CD1c-positive myeloid dendritic cell (primary cell): ENCODE results near the gene CASKIN1.
"Not testable (repeated sequence)": the region's sequence is repeated elsewhere in the genome, so short reads cannot be mapped to it uniquely, and the experiment has no call there.

ENCODE experiments used
- DNase-seq: peaks from one replicate; pipeline ENCODE4 v3.0.0-alpha.2; 2016; ENCODE audit errors: extremely low spot score

The CASKIN1 gene, protein sequence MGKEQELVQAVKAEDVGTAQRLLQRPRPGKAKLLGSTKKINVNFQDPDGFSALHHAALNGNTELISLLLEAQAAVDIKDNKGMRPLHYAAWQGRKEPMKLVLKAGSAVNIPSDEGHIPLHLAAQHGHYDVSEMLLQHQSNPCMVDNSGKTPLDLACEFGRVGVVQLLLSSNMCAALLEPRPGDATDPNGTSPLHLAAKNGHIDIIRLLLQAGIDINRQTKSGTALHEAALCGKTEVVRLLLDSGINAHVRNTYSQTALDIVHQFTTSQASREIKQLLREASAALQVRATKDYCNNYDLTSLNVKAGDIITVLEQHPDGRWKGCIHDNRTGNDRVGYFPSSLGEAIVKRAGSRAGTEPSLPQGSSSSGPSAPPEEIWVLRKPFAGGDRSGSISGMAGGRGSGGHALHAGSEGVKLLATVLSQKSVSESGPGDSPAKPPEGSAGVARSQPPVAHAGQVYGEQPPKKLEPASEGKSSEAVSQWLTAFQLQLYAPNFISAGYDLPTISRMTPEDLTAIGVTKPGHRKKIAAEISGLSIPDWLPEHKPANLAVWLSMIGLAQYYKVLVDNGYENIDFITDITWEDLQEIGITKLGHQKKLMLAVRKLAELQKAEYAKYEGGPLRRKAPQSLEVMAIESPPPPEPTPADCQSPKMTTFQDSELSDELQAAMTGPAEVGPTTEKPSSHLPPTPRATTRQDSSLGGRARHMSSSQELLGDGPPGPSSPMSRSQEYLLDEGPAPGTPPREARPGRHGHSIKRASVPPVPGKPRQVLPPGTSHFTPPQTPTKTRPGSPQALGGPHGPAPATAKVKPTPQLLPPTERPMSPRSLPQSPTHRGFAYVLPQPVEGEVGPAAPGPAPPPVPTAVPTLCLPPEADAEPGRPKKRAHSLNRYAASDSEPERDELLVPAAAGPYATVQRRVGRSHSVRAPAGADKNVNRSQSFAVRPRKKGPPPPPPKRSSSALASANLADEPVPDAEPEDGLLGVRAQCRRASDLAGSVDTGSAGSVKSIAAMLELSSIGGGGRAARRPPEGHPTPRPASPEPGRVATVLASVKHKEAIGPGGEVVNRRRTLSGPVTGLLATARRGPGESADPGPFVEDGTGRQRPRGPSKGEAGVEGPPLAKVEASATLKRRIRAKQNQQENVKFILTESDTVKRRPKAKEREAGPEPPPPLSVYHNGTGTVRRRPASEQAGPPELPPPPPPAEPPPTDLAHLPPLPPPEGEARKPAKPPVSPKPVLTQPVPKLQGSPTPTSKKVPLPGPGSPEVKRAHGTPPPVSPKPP (N-terminal part only)

DNA sequence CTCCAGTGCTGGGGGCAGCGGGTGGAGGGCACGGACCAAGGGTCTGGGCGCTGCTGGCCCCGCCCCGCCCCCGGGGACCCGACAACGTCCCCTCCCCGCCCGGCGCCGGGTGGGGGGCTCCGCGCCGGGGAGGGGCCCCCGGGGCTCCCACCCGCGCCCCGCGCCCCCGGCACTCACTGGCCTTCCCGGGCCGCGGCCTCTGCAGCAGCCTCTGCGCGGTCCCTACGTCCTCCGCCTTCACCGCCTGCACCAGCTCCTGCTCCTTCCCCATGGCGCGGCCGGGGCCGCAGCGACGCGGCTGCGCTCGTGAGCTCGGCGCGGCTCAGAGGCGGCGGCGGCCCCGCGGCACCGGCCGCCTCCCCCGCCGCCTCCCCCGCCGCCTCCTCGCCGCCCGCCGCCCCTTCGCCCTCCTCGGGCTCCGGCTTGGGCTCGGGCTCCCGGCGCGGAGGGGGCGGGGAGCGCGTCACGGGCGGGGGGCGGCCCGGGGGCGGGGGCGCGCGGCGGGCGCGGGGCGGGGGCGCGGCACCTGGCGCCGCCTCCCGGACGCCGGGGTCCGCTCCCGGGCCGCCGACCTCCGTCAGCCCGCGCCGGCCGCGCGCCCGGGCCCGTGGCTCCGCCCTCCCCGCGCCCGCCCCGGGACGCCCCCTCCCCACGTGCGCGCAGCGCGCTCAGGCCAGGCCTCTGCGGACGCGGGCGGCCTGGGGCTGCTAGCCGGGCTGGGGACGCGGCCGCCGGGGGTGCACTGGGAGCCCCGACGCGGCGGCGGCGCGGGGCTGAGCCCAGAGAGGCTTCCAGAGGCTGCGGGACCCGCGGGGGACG, at the start of gene CASKIN1:
TSS of gene CASKIN1 (minus strand) at position 444 of the 819 bp plus-strand sequence. CDS start at position 271, 173 bp downstream.
- peak; percentile 58 for DNase-seq

DNA sequence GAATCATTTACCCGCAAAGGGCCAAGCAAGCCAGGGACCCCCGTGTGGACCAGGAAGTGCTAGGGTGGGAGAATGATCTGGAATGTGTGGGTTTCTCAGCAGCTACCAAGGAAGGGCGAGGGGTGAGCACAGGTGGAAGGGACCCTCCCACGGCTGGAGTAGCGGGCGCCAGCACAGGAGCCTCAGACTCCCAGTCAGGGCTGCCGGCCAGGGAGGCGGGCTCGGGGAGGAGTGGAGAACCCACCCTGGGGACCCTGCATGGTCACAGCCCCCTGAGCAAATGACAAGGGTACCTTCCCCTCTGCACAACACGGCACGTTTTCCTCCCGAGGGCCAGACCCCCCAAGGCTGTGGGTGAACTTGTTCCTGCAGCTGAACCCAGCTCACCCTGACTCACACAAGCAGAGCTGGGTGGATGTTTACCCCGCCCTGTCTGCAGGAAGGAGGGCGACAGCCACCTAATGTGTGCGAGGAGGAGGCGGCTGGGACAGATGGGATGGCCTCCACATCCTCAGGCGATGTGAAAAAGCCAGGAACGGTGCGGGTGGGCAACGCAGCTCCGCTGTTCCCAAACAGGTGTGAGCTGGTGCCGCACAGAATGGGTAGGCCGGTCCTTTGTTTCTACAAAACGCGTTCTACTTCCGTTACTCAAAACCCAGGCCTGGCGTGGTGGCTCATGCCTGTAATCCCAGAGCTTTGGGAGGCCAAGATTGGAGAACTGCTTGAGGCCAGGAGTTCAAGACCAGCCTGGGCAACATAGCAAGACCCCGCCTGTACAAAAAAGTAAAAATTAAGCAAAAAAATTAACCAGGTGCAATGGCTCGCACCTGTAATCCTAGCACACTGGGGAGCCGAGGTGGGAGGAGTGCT, 48.8 kb upstream of the CASKIN1 start:
- no peak for DNase-seq

DNA sequence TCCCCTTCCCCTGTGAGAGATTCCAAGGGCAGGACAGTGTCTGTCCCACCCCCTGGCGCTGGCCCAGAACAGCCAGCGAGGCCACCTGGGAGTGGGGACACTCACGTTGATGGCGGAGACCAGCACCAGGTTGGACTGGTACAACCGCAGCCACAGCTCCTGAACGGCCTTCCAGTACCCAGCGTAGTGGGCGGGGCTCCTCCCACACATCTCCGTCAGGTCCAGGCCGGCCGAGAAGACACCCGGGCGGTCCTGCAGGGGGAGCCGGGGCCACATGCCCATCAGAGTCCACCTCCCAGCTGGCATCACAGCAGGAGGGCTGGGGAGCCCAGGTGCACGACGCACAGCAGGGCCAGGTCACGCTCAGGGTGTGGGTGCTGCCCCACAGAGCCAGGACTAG, 47.9 kb upstream of the CASKIN1 start:
- DNase-seq = no peak

DNA sequence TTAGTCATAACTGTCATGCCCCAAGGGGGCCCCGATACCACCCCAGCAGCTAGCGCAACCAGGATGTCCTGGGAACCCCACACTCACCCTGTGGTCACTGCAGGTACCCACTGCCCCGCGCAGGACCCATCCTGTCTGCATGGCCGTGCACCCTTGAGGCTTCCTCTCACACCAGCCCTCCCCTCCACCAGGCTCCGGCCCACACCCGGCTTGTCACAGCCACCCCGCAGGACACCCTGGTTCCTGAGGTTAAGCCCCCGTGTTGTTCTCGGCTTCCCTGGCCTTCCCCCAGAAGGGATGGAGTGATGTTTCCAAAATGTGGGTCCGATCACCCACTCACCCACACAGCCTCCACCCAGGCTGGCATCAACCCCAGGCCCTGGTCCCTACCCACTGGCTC, 47.4 kb upstream of the CASKIN1 start:
- DNase-seq = no peak

DNA sequence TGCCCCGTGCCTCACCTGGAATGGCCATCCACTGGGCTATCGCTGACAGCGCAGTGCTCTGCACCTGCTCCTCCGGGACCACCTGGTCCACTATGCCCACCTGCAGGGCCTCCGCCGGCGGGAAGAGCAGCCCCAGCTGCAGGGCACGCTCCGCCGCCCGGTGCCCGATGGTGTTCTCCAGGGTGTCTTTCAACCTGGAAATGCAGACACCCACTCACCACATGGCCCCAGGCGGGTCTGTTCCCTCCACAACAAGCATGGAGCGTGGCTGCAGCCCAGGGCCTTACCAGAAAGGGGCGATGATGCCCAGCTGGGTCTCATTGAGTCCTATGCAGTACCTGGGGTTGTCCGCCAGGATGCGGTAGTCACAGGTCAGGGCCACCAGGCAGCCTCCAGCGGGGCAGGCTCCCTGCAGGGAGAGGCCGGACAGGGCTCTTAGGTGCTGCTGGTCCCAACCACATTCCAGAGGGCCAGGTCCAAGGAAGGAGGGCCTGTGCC, 46.7 kb upstream of the CASKIN1 start:
- DNase-seq = no peak

DNA sequence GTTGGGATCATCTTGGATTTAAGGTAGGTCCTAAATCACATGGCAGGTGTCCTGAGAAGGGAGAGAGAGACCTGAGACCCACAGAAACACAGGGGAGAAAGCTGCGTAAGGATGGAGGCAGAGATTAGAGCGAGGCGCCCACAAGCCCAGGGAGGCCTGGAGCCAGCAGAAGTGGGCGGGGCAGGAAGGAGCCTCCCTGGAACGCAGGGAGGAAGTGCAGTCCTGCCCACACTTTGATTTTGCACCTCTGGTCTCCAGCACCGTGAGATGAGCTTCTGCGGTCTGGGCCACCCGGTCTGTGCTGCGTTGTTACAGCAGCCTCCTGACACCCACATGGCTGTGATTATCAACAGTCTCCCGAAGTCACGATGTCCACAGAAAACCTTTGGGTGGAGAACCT, 46.2 kb upstream of the CASKIN1 start:
- peak; percentile 43 for DNase-seq

DNA sequence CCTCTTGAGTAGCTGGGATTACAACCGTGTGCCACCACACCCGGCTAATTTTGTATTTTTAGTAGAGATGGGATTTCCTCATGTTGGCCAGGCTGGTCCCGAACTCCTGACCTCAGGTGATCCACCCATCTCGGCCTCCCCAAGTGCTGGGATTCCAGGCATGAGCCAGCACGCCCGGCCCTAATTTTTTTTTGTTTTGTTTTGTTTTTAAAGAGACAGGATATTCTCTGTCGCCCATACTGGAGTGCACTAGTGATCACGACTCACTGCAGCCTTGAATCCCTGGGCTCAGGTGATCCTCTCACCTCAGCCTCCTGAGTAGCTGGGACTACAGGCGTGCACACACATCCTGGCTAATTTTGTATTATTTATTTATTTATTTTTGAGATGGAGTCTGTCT, 43.9 kb upstream of the CASKIN1 start:
- not testable (repeated sequence) for DNase-seq

DNA sequence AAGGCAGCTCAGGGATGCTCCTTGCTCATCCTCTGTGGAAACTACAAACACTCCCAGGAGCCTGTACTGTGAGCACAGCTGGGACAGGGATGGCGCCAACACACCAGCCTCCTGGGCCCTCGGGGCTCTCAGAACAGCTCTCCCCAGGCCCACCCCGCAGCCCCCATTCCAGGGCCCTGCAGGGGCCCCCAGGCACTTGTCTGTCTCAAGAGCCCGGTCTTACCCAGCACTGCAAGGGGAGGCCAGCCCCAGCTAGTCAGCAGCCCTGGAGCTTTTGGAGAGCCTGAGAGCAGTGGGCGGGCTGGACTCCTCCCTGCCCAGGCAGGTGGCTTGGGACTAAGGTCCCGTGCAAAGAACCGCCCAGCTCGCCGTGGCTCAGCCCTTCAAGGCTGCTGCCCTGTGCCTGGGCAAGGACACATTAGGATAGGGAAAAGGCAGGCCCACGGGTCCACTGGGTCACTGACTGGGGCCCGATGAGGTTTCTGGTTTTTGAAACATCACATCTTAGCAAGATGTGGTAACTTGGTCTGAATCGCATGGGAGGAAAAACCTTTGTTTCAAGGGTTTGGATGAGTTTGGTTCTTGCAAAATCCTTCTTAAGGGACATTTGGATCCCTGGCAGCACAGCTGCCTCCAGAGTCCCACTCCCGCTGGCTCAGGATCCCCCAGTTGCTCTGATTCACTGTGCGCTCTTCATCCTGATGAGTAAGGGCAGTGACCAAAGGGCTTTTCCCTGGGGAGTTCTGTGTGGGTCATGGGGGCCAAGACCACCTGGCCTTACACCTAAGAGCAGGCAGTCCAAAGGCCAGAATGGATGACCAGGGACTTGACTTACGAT, 42.7 kb upstream of the CASKIN1 start:
- no peak for DNase-seq

DNA sequence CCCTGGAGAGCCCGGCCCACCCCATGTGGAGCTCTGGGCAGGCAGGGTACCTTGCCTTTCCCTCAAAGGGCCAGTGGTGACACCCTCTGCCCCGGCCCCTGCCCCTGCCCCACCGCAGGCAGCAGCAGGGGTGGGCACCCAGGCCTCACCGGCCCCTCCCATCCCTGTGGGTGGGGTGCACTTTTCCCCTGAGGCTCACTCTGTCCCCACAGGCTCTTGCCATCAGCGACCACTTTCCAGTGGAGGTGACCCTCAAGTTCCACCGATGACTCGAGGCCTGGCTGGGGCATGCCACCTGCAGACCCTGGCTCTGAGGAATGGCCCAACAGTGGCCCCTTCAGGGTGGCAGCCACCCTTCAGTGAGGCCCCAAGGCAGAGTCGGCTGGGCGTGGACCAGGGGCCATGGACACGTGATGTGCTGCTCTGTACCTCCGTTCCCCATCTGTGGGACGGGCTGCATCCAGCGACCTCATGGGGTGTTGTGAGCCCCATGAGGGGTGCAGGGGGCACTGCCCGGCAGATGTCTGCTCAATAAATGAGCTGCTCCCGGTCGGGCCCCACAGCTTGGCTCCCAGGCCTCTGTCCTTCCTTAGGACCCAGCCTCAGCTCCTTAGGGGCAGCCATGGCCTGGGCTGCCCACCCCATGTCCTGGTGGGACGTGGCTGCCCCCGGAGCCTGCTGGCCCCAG, 41.9 kb upstream of the CASKIN1 start:
- DNase-seq = no peak

DNA sequence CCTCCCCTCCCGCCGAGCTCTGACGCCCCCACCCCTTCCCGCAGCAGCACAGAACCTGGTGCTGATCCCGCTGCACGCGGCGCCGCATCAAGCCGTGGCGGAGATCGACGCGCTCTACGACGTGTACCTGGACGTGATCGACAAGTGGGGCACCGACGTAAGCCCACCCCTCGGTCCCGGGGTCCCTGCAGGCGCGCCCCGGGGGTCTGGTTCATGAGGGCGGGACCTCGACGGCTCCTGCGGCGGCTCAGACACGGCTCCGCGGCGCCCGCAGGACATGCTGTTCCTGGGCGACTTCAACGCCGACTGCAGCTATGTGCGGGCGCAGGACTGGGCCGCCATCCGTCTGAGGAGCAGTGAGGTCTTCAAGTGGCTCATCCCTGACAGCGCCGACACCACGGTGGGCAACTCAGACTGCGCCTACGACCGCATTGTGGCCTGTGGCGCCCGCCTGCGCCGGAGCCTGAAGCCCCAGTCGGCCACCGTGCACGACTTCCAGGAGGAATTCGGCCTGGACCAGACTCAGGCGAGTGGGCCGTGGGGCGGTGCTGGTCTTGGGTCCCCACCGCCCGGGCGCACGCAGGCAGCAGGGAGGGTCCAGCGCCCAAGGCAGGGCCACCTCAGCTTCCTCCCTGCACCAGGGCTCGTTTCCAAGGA, 41.2 kb upstream of the CASKIN1 start:
- no peak for DNase-seq

DNA sequence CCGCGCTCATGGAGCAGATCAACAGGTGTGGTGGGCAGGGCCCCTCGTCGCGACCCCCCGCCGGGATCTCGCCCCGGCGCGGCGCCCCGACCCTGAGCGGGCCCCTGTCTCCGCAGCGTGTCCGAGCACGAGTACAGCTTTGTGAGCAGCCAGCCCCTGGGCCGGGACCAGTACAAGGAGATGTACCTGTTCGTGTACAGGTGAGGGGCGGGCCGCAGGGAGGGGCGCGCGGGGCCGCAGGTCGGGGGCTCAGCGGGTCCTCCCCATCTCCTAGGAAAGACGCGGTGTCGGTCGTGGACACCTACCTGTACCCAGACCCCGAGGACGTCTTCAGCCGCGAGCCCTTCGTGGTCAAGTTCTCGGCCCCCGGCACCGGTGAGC, 40.7 kb upstream of the CASKIN1 start:
- DNase-seq = no peak

DNA sequence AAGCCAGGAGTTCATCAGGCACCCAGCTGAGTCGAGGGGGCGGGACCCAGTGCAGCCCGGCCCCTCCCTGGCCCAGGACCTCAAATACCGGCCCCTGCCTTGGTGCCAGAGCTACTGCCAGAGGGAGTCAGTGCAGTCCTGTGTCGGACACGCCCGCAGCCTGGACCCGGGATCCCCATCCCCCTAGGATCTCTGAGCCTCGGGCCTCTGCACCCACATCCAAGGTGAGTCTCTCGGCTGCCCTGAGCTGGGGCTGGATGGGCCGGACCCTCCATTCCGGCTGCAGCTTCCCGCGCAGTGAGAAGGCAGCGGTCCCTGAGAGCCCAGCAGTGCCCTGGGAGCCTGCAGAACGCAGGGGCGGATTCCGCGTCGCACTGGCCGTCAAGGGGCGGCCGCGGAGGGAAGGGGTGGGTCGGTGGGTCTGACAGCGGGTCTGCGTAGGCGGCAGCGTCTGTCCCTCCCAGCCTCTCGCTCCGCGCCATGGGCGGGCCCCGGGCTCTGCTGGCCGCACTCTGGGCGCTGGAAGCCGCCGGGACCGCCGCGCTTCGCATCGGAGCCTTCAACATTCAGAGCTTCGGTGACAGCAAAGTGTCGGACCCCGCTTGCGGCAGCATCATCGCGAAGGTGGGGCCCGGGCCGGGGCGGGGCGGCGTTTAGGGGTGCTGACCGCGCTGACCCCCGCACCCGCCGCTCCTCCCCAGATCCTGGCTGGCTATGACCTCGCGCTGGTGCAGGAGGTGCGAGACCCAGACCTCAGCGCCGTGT, 40.1 kb upstream of the CASKIN1 start, which contains the start of gene DNASE1L2:
TSS of gene DNASE1L2 (plus strand) at position 108 of the 765 bp plus-strand sequence. CDS start at position 481, 373 bp downstream.
- peak; percentile 46 for DNase-seq

DNA sequence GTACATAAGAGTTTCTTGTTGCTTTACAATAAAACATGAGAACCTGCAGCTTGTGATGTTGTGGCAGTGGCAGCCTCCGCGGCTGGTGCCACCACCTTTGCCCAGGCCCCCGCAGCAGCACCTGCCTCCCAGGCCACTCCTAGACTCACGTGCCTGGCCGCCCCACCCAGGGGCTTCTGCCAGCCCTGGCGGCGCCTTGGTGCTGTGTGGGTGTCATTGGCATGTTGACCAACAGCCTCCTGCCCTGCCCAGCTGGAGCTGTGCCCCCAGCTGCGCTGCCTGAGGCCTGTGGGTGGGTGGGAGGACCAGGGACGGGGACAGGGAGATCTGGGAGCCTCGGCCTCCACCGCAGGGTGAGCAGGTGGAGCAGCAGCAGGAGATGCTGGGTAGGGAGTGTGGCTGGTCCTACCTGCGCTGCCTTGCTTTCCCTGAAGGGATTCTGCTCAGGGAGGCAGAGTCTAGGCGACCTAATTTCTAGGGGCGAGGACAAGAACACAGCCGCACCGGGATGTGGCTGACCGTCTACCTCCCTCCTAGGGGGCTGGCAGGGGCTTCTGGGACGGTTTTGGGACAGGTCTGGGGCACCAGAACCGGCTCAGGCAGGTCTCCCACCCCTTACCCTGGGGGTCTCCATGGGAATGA, 39.4 kb upstream of the CASKIN1 start:
- no peak for DNase-seq

DNA sequence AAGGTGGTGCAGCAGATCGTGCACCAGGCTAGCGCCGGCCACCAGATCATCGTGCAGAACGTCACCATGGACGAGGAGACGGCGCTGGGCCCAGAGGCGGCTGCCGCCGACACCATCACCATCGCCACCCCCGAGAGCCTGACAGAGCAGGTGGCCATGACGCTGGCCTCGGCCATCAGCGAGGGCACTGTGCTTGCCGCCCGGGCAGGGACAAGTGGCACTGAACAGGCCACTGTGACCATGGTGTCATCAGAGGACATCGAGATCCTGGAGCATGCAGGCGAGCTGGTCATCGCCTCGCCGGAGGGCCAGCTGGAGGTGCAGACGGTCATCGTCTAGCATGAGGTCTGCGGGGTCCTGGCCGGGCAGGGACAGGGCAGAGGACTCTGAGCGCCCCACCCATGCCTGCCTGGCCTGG, 38.8 kb upstream of the CASKIN1 start:
- DNase-seq = no peak

DNA sequence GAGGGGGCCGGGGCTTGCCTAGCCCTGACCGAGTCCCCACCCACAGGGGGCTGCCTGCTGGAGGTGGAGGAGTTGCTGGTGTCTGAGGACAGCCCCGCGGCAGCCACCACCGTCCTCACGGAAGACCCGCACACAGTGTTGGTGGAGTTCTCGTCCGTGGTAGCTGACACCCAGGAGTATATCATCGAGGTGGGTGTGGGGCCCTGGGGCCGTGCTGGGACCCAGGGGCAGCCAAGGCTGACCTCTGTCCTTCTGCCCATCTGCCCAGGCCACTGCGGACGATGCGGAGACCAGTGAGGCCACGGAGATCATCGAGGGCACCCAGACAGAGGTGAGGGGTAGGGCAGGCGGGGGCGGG, 38.4 kb upstream of the CASKIN1 start:
- DNase-seq = no peak
